Measurements from ENCODE around the gene R3HCC1L.

R3HCC1L gene

GRCh38 chr10:98276311-98276710 lies 141.9 kb downstream of the R3HCC1L start:
- DNase-seq (ENCODE audit: low spot score): no peak

- no peak for DNase-seq (ENCODE audit: low spot score)
These were observed 151.0 kb downstream of the R3HCC1L start for GRCh38 chr10:98285416-98285815.

- no peak for DNase-seq (ENCODE audit: low spot score)
These were observed 152.0 kb downstream of the R3HCC1L start for GRCh38 chr10:98286419-98286818.

- no peak for DNase-seq (ENCODE audit: low spot score)
These were observed 152.9 kb downstream of the R3HCC1L start for GRCh38 chr10:98287321-98287720.

GRCh38 chr10:98289802-98290209 lies 155.3 kb downstream of the R3HCC1L start:
- no peak for DNase-seq (ENCODE audit: low spot score)

- no peak for DNase-seq (ENCODE audit: low spot score)
These were observed 158.5 kb downstream of the R3HCC1L start for GRCh38 chr10:98292971-98293370.

GRCh38 chr10:98293550-98294269 lies 159.3 kb downstream of the R3HCC1L start:
- DNase-seq (ENCODE audit: low spot score): no peak

GRCh38 chr10:98294270-98294627 lies 159.8 kb downstream of the R3HCC1L start:
- no peak for DNase-seq (ENCODE audit: low spot score)
